Activated CD4-positive, alpha-beta T cell treated with anti-CD3 and anti-CD28 coated beads, Interleukin-2, amount 10 ng/mL, durations not matched to agents 24 days and 14 days (primary cell): Measurements from ENCODE around the gene TVP23C. TPM values are rescaled to one million over a fixed set of nuclear protein-coding genes. Genes with fewer than 3 reads are reported as not detected.
"Not testable (repeated sequence)": the region's sequence is repeated elsewhere in the genome, so short reads cannot be mapped to it uniquely, and the experiment has no call there.

ENCODE experiments used
- DNase-seq: peaks from one replicate; pipeline ENCODE4 v3.0.0; 2022
- H3K27ac Mint-ChIP-seq: one replicate; pipeline ENCODE4 v1.8.0; 2022; ENCODE audit warnings: mild to moderate bottlenecking, mixed read lengths
- H3K27me3 Mint-ChIP-seq: one replicate; pipeline ENCODE4 v1.8.0; 2022; ENCODE audit warnings: mixed read lengths
- H3K36me3 Mint-ChIP-seq: one replicate; pipeline ENCODE4 v1.8.0; 2022; ENCODE audit warnings: low read depth, mild to moderate bottlenecking, mixed read lengths
- H3K4me1 Mint-ChIP-seq: one replicate; pipeline ENCODE4 v1.8.0; 2021; ENCODE audit warnings: mixed read lengths
- H3K4me3 Mint-ChIP-seq: one replicate; pipeline ENCODE4 v1.8.0; 2022; ENCODE audit warnings: mild to moderate bottlenecking, moderate library complexity, mixed read lengths
- H3K9me3 Mint-ChIP-seq: one replicate; pipeline ENCODE4 v1.8.0; 2021; ENCODE audit warnings: mixed read lengths
- intact Hi-C: fragments of 100-400 bp; cut with micrococcal nuclease; formaldehyde crosslinking; loops from one replicate; pipeline ENCODE4 v1.15.1; 2023
- total RNA-seq: library from RNA; stranded (reverse); gene quantifications from 2 replicates; pipeline ENCODE4 v1.2.3, GENCODE V29; 2022

The TVP23C gene
- total RNA-seq, 1 donor from 2014 or later, result 8.2 TPM

DNA sequence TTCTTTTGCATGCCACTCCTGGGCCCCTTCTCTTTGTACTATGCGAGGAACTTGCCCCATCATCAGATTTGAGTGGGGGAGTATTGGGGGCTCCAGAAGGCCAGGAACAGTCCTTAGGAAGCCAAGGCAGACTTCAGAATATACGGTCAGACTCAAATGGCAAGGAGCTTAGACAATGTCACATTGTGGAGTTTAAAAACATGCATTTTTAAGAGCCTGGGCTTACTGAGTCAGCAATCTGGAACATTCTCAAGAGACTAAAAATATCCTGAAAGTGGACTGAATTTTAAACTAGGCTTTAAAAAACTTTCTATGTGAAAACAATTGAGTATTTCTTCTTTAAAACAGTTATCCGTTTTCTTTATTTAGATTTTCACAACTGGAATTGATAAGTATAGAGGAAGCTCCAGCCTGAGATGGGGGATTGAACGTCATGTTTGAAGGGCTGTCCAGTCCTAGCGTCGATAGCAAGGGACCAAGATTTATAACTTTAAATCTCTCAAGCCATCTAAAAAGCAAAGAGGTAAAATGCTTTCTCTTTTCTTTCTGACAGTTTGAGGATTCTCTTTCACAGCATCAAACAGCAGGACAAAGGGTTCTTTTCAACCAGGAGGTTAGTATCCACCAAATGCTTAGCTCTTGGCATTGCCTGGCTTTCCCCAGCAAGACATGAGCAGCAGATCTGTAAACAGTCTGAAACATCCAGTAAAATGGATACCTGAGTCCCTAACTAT, 50.1 kb downstream of the TVP23C start:
- H3K4me3 Mint-ChIP-seq, result no peak overlapping the region
- H3K27me3 Mint-ChIP-seq, result no peaks in the 10 kb centered on the region
- intact Hi-C loops, result no loop called here
- H3K36me3 Mint-ChIP-seq, result peaks cover 13% of the 10 kb centered on the region
- H3K27ac Mint-ChIP-seq, result no peak overlapping the region
- H3K9me3 Mint-ChIP-seq, result no peaks in the 10 kb centered on the region
- no peak for DNase-seq
- H3K4me1 Mint-ChIP-seq, result peaks cover 4% of the 10 kb centered on the region

DNA sequence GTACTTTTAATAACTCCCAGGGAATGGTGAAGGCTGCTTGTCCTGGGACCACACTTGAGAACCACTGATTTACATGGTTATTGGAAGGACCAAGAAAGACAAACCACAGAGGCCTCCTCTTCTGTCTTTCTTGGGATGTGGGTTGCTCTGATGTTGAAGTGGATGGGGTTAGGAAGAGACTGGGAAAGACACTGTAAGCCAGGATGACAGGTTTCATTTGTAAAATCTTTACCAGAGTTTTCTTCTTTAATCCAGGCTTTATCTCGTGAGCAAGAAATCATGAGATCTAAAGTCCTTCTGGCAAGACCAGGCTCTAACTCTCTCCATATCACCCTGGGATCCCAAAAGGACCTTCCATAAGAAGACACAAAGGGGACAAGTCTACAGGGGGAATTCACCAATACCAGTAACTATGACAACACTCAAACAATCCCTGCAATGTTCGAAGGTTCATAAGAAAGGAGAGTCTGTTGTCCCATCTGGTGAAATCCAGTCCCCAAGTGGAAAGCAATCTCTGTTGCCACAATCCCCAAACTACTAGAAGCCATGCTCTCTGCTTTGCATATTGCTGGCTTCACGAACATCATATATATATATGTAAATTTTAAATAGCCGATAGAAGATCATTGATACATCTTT, 51.1 kb downstream of the TVP23C start:
- no peaks in the 10 kb centered on the region for H3K9me3 Mint-ChIP-seq

DNA sequence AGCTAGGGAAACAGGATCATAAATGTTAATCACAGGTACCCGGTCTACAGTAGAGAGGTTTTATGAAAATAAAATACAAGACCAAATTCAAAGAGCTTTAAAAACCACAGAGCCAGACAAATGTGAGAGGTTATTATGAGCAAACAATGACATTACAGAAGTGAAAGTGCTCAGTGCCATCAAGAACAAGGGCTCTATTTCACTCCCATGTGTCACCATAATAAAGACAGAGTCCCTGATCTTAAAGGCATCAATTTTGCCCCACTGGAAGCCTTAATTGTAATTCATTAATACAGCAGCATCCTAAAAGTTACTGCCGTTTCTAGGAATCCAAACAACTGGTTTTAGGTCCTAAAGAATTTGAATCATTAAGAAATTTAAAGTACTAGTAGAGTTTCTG, 52.1 kb downstream of the TVP23C start:
- Mint-ChIP-seq H3K9me3 (no peaks in the 10 kb centered on the region), H3K27me3 (no peaks in the 10 kb centered on the region), H3K4me3 (no peak overlapping the region), H3K27ac (no peak overlapping the region), H3K36me3 (peaks cover 11% of the 10 kb centered on the region), H3K4me1 (peaks cover 4% of the 10 kb centered on the region)
- DNase-seq, result no peak
- intact Hi-C loops, result no loop called here

More for the DNA sequence above, 51.1 kb downstream of the TVP23C start:
- H3K27me3 Mint-ChIP-seq, result no peaks in the 10 kb centered on the region
- no peak overlapping the region for H3K27ac Mint-ChIP-seq
- peaks cover 4% of the 10 kb centered on the region for H3K4me1 Mint-ChIP-seq
- H3K36me3 Mint-ChIP-seq, result peaks cover 13% of the 10 kb centered on the region
- DNase-seq, result no peak
- no peak overlapping the region for H3K4me3 Mint-ChIP-seq
- intact Hi-C loops, result no loop called here

DNA sequence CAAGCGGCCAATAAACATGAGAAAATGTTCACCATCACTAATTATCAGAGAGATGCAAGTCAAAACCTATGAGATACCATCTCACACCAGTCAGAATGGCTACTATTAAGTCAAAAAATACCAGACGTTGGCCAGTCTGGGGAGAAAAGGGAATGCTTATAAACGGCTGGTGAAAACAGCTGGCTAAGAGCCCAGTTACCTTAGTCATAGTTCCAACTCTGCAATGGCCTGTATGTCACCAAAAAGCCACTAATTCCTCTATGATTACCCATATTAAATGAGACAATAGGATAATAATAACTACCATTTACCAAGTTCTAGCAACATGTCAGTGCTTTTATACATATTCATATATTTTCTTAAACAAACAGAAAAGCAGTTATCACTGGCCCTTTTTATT, 52.9 kb downstream of the TVP23C start:
- H3K9me3 Mint-ChIP-seq, result no peaks in the 10 kb centered on the region
- no peaks in the 10 kb centered on the region for H3K27me3 Mint-ChIP-seq
- intact Hi-C loops, result no loop called here
- no peak overlapping the region for H3K4me3 Mint-ChIP-seq
- DNase-seq, result no peak
- peaks cover 3% of the 10 kb centered on the region for H3K36me3 Mint-ChIP-seq
- H3K27ac Mint-ChIP-seq, result no peak overlapping the region
- peaks cover 4% of the 10 kb centered on the region for H3K4me1 Mint-ChIP-seq

DNA sequence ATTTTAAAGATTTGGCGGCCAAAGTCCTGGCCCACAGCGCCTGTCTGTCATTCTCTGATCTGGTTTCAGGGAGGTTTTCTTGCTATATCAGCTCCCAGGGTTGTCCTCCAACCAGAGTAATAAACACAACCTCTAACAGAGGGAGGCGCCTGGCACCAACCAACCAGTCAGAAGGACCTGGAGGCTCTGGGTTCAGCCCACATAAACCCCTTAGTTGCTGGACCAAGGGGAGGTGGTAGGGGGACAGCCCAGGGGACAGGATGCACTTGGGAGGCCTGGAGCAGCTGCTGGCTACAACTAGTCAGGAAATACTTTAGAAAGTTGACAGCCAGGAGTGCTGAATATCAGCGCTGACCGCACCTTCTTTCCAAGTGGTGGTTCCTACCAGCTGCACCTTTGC, 54.2 kb downstream of the TVP23C start:
- Mint-ChIP-seq H3K27me3 (no peaks in the 10 kb centered on the region), H3K36me3 (peaks cover 1% of the 10 kb centered on the region), H3K4me3 (no peak overlapping the region), H3K4me1 (peaks cover 1% of the 10 kb centered on the region), H3K27ac (no peak overlapping the region), H3K9me3 (no peaks in the 10 kb centered on the region)
- no peak for DNase-seq
- intact Hi-C loops, result no loop called here

DNA sequence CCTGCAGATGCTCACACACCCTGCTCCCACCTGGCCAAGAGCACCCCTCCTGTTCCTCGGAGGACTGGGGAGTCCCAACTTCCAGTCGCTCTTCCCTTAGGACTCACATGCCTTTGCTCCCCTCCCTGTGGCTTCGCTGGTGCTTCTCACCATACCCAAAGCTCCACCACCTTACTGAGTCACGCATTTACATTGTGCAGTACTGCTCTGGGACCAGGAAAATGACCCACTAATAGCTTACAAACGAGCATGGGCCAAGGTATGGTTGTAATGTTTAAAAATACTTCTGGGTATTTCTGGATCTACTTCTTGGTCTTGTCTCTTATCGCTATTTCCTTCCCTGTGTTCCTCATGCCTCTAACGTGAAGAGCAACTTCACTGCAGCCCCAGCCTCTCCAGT, 54.8 kb downstream of the TVP23C start:
- no peak overlapping the region for H3K4me3 Mint-ChIP-seq
- intact Hi-C loops, result no loop called here
- no peaks in the 10 kb centered on the region for H3K9me3 Mint-ChIP-seq
- DNase-seq, result no peak
- peaks cover 2% of the 10 kb centered on the region for H3K4me1 Mint-ChIP-seq
- H3K36me3 Mint-ChIP-seq, result peaks cover 1% of the 10 kb centered on the region
- no peak overlapping the region for H3K27ac Mint-ChIP-seq
- no peaks in the 10 kb centered on the region for H3K27me3 Mint-ChIP-seq

DNA sequence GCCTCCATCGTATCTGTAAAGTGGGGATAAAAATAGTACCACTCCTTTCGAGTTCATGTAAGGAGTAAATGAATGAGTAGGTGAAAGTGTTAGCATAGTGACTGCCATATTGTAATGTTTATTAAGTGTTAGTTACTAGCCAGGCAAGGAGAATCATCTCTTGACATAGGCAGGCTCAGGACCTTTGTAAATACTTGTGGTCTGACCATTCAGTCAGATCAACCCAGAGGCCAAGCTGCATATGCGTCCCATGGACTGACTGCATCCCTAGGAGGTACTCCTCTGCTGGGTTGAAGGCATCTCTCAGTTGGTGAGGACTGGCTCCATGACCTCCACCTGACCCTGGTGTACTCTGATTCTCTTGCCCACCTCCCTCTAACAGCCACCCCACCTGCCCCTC, 55.4 kb downstream of the TVP23C start:
- Mint-ChIP-seq H3K9me3 (no peaks in the 10 kb centered on the region), H3K27me3 (no peaks in the 10 kb centered on the region), H3K36me3 (peaks cover 1% of the 10 kb centered on the region), H3K4me3 (no peak overlapping the region), H3K4me1 (peaks cover 4% of the 10 kb centered on the region), H3K27ac (no peak overlapping the region)
- no peak for DNase-seq
- intact Hi-C loops, result no loop called here

DNA sequence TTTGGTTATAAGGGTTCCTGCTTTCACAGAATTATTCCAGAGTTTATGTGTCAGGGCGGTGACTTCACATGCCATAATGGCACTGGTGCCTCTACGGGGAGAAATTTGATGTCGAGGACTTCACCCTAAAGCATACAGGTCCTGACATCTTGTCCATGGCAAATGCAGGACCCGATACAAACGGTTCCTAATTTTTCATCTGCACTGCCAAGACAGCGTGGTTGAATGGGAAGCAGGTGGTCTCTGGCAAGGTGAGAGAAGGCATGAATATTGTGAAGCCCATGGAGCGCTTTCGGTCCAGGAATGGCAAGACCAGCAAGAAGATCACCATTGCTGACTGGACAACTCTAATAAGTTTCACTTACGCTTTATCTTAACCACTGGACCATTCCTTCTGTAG, 56.3 kb downstream of the TVP23C start:
- H3K36me3 Mint-ChIP-seq, result peaks cover 3% of the 10 kb centered on the region
- H3K9me3 Mint-ChIP-seq, result no peaks in the 10 kb centered on the region
- intact Hi-C loops, result no loop called here
- no peak for DNase-seq
- H3K27me3 Mint-ChIP-seq, result no peaks in the 10 kb centered on the region
- H3K4me3 Mint-ChIP-seq, result no peak overlapping the region
- H3K4me1 Mint-ChIP-seq, result peaks cover 9% of the 10 kb centered on the region
- no peak overlapping the region for H3K27ac Mint-ChIP-seq

DNA sequence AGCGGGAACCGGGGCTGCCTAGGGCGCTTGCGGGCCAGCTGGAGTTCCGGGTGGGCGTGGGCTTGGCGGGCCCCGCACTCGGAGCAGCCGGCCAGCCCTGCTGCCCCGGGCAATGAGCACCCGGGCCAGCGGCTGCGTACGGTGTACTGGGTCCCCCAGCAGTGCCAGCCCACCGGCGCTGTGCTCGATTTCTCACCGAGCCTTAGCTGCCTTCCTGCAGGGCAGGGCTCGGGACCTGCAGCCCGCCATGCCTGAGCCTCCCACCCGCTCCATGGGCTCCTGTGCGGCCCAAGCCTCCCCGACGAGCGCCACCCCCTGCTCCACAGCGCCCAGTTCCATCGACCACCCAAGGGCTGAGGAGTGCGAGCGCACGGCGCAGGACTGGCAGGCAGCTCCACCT, 57.6 kb downstream of the TVP23C start:
- H3K9me3 Mint-ChIP-seq, H3K4me3 Mint-ChIP-seq, H3K36me3 Mint-ChIP-seq, H3K4me1 Mint-ChIP-seq, H3K27ac Mint-ChIP-seq, intact Hi-C loops, DNase-seq, H3K27me3 Mint-ChIP-seq: not testable (repeated sequence)

DNA sequence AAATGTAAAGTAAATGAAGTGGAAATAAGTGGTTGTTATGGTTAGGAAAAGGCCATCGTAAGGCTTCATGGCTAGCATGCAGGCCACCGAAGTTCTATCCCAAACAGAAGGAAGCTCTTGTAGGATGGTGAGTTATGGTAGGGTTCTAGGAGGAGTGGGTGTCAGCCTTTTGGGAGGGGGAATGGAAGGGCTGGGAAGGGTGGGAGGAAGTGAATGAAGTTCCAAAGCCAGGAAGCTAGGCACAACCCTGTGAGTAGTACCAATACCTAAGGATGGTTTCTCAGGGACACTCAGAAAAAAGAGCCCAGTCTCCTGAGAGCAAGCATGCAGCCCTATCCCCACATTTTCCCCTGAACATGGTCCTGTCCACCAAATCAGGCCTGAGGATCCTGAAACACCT, 59.6 kb downstream of the TVP23C start:
- Mint-ChIP-seq H3K27ac (no peak overlapping the region), H3K4me1 (peaks cover 7% of the 10 kb centered on the region), H3K4me3 (no peak overlapping the region), H3K36me3 (peaks cover 12% of the 10 kb centered on the region), H3K27me3 (no peaks in the 10 kb centered on the region), H3K9me3 (no peaks in the 10 kb centered on the region)
- DNase-seq, result no peak
- intact Hi-C loops, result loop anchor here (1.0 kb wide), 1 partner anchor 243 kb away; no protein-coding TSS in a partner anchor

DNA sequence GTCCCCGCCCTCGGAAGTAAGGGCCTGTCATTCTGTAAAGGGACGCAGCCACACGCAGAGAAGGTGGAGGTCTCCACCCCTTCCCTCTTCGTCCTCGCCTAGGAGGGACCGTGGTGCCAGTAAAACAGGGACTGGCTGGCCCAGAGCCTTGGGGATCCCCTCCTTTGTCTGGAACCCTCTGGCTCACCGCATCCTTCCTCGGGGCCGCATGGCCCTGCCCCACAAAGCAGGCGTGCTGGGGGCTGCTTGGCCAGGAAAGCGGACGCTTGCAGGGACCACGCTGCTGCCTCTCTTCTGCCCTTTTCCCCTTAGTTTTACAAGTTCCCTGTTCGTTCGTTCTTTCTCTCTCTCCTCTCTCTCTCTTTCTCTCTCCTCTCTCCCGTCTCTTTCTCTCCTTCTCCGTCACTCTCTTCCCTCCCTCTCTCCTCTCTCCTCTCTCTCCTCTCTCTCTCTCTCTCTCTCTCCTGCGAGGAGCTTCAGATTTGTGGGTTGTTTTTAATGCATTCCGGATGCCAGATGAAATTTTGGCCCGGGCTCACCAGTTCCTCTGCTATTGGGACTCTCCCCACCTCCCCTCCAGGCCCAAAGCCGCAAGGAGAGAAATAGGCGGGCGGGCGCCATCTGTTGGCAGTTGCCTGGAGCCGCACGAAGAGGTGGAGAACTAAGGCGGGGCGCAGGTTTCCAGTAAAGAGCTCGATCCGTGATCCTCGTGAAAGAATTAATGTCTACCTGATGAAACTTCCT, 60.7 kb downstream of the TVP23C start:
- H3K27ac Mint-ChIP-seq, result no peak overlapping the region
- H3K4me1 Mint-ChIP-seq, result peaks cover 7% of the 10 kb centered on the region

DNA sequence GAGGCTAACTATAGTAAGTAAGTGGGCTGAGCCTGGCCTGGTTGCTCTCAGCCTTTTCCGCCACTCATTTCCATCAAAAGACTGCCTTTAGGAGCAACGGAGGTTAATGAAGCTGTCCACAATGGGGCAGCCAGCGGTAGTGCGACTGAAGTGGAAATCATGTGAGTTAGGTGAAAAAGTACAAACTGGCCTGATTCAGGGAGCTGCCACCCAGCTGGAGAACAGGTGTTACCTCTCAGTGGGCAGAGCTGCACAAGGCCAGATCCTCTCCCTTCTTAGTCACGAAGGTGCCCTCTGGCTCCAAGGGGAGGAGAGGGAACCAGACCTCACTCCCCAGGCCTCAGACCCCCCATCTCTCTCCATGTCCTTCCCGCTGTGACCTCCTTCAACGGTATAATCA, 61.5 kb downstream of the TVP23C start:
- DNase-seq, result no peak
- peaks cover 7% of the 10 kb centered on the region for H3K4me1 Mint-ChIP-seq
- intact Hi-C loops, result no loop called here

More for the DNA sequence above, 60.7 kb downstream of the TVP23C start:
- Mint-ChIP-seq H3K27me3 (no peaks in the 10 kb centered on the region), H3K9me3 (no peaks in the 10 kb centered on the region), H3K4me3 (no peak overlapping the region), H3K36me3 (peaks cover 15% of the 10 kb centered on the region)
- peak; percentile 90 for DNase-seq
- intact Hi-C loops, result loop anchor here (1.0 kb wide), 1 partner anchor 242 kb away; no protein-coding TSS in a partner anchor

DNA sequence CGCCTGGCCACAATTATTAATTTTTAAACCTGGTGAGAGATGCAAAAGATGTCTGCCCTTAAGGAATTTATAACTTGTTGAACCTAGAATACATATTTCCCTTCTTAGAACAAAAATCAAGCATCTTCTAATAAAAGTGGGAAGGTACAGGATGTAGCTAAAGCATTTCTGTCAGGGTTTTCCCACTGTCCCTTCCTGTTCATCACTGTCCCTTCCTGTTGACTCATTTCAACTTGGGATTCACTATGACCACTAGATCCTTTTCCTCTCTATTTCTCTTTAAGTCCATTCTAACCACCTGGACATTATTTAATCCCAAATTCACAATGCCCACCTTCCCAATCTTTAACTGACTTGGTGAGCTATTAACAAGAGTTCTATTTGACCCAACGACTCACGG, 62.0 kb downstream of the TVP23C start:
- no peak overlapping the region for H3K27ac Mint-ChIP-seq
- H3K4me1 Mint-ChIP-seq, result peaks cover 7% of the 10 kb centered on the region
- no peaks in the 10 kb centered on the region for H3K9me3 Mint-ChIP-seq
- H3K36me3 Mint-ChIP-seq, result peaks cover 18% of the 10 kb centered on the region
- H3K4me3 Mint-ChIP-seq, result no peak overlapping the region
- no peak for DNase-seq
- intact Hi-C loops, result no loop called here
- H3K27me3 Mint-ChIP-seq, result no peaks in the 10 kb centered on the region

More for the DNA sequence above, 61.5 kb downstream of the TVP23C start:
- Mint-ChIP-seq H3K36me3 (peaks cover 17% of the 10 kb centered on the region), H3K27me3 (no peaks in the 10 kb centered on the region), H3K27ac (no peak overlapping the region), H3K9me3 (no peaks in the 10 kb centered on the region), H3K4me3 (no peak overlapping the region)

DNA sequence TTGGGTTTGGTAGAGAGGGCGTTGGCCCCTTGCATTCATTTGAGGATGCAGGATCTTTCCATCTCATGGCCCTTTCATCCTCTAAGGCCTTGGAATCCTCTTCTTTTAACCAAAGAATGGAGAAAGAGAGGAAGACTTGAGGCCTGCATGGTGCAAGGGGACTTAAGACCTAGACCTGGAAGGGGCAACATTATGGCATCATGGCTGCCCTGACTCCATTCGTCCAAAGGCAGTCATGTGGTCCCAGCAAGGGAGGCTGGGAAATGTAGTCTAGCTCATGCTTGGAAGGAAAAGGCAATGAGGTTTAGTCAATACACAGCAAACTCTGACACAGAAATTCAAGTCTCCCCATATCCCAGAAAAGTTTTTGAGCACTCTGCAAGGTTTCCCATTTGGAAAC, 65.2 kb downstream of the TVP23C start:
- DNase-seq, result no peak
- Mint-ChIP-seq H3K27ac (no peak overlapping the region), H3K9me3 (no peaks in the 10 kb centered on the region), H3K27me3 (no peaks in the 10 kb centered on the region), H3K4me1 (peaks cover 6% of the 10 kb centered on the region), H3K4me3 (no peak overlapping the region), H3K36me3 (peaks cover 18% of the 10 kb centered on the region)
- intact Hi-C loops, result no loop called here
